DMS153 treated with DMSO at 0.1 percent for 48 hours (cell line): ENCODE results near the gene AKAP8L.
"Not testable (repeated sequence)": the region's sequence is repeated elsewhere in the genome, so short reads cannot be mapped to it uniquely, and the experiment has no call there.

Source experiments
- DNase-seq: peaks from one replicate; lab custom pipeline; 2025; ENCODE audit not compliant: unreplicated experiment; lab: John Stamatoyannopoulos, UW

Gene AKAP8L

GRCh38 chr19:15381429-15381828, 37.4 kb downstream of the AKAP8L start:
- no peak for DNase-seq

- peak; percentile 7 for DNase-seq
Measured at GRCh38 chr19:15379999-15380647, 38.7 kb downstream of the AKAP8L start.

GRCh38 chr19:15379083-15379998, 39.4 kb downstream of the AKAP8L start, which contains the start of gene AKAP8:
AKAP8 (minus strand) TSS chr19:15379787; CDS start chr19:15379731, 56 bp downstream.
- peak; percentile 90 for DNase-seq

- DNase-seq, result no peak
Measured at GRCh38 chr19:15378534-15379082, 40.2 kb downstream of the AKAP8L start.

GRCh38 chr19:15374796-15375440, 43.9 kb downstream of the AKAP8L start:
- no peak for DNase-seq

- no peak for DNase-seq
Measured at GRCh38 chr19:15374105-15374651, 44.6 kb downstream of the AKAP8L start.

- no peak for DNase-seq
Measured at GRCh38 chr19:15373644-15374043, 45.1 kb downstream of the AKAP8L start.

- DNase-seq, result no peak
Measured at GRCh38 chr19:15372891-15373301, 45.9 kb downstream of the AKAP8L start.

GRCh38 chr19:15372470-15372869, 46.3 kb downstream of the AKAP8L start:
- DNase-seq, result no peak

GRCh38 chr19:15371786-15372380, 46.9 kb downstream of the AKAP8L start:
- DNase-seq, result no peak

GRCh38 chr19:15371119-15371518, 47.7 kb downstream of the AKAP8L start:
- no peak for DNase-seq

GRCh38 chr19:15369594-15369891, 49.2 kb downstream of the AKAP8L start:
- DNase-seq, result no peak

- DNase-seq, result no peak
Measured at GRCh38 chr19:15368798-15369593, 49.8 kb downstream of the AKAP8L start.

GRCh38 chr19:15368051-15368632, 50.6 kb downstream of the AKAP8L start:
- no peak for DNase-seq

- DNase-seq, result no peak
Measured at GRCh38 chr19:15367439-15367838, 51.3 kb downstream of the AKAP8L start.

GRCh38 chr19:15365264-15365663, 53.5 kb downstream of the AKAP8L start:
- no peak for DNase-seq

GRCh38 chr19:15363791-15364190, 55.0 kb downstream of the AKAP8L start:
- DNase-seq, result not testable (repeated sequence)

GRCh38 chr19:15363048-15363447, 55.7 kb downstream of the AKAP8L start:
- DNase-seq, result not testable (repeated sequence)

- DNase-seq, result not testable (repeated sequence)
Measured at GRCh38 chr19:15360015-15360414, 58.8 kb downstream of the AKAP8L start.

GRCh38 chr19:15358918-15359317, 59.9 kb downstream of the AKAP8L start:
- DNase-seq, result no peak
